Nephron progenitor cell (in vitro differentiated cells): Measurements from ENCODE around the gene GRIK5.
A peak's percentile ranks its signal among the peaks of the same experiment; 100 is the strongest.

Experiments
- DNase-seq: peaks from one replicate; pipeline ENCODE4 v3.0.0; 2021
- H3K27ac Mint-ChIP-seq: 2 replicates; pipeline ENCODE4 v1.8.0; 2021; ENCODE audit warnings: mild to moderate bottlenecking, moderate library complexity, mixed read lengths
- H3K27me3 Mint-ChIP-seq: 2 replicates; pipeline ENCODE4 v1.8.0; 2021; ENCODE audit warnings: mild to moderate bottlenecking, low read depth, mixed read lengths; ENCODE audit not compliant: poor library complexity
- H3K36me3 Mint-ChIP-seq: 2 replicates; pipeline ENCODE4 v1.8.0; 2021; ENCODE audit warnings: low read depth, mixed read lengths
- H3K4me1 Mint-ChIP-seq: 2 replicates; pipeline ENCODE4 v1.8.0; 2021; ENCODE audit warnings: mixed read lengths
- H3K4me3 Mint-ChIP-seq: 2 replicates; pipeline ENCODE4 v1.8.0; 2021; ENCODE audit warnings: mild to moderate bottlenecking, moderate library complexity, mixed read lengths
- H3K9me3 Mint-ChIP-seq: 2 replicates; pipeline ENCODE4 v1.8.0; 2021; ENCODE audit warnings: mild to moderate bottlenecking, moderate library complexity, mixed read lengths
- CTCF ChIP-seq: fragments of 200-600 bp; sonication (generic); IDR thresholded peaks from 2 replicates; pipeline ENCODE4 v1.5.0; 2021; ENCODE audit warnings: antibody characterized with exemption

Gene GRIK5

GRCh38 chr19:42092350-42092749, 22.3 kb upstream of the GRIK5 start:
- Mint-ChIP-seq H3K27ac (no peak overlapping the region), H3K4me3 (no peak overlapping the region), H3K27me3 (peaks cover 34% of the 10 kb centered on the region), H3K4me1 (peaks cover 55% of the 10 kb centered on the region), H3K36me3 (no peaks in the 10 kb centered on the region), H3K9me3 (no peaks in the 10 kb centered on the region)
- TF ChIP-seq CTCF, result peak; percentile 19
- no peak for DNase-seq

GRCh38 chr19:42091742-42092141, 21.7 kb upstream of the GRIK5 start:
- H3K4me3 Mint-ChIP-seq, result no peak overlapping the region
- TF ChIP-seq CTCF, result no peak
- peaks cover 59% of the 10 kb centered on the region for H3K4me1 Mint-ChIP-seq
- H3K27ac Mint-ChIP-seq, result no peak overlapping the region
- no peaks in the 10 kb centered on the region for H3K9me3 Mint-ChIP-seq
- no peaks in the 10 kb centered on the region for H3K36me3 Mint-ChIP-seq
- DNase-seq, result no peak
- H3K27me3 Mint-ChIP-seq, result peaks cover 28% of the 10 kb centered on the region

GRCh38 chr19:42091300-42091699, 21.3 kb upstream of the GRIK5 start:
- no peak for TF ChIP-seq CTCF
- no peaks in the 10 kb centered on the region for H3K36me3 Mint-ChIP-seq
- H3K27me3 Mint-ChIP-seq, result peaks cover 23% of the 10 kb centered on the region
- no peak for DNase-seq
- no peak overlapping the region for H3K27ac Mint-ChIP-seq
- H3K9me3 Mint-ChIP-seq, result no peaks in the 10 kb centered on the region
- H3K4me1 Mint-ChIP-seq, result peaks cover 59% of the 10 kb centered on the region
- H3K4me3 Mint-ChIP-seq, result no peak overlapping the region

- H3K4me1 Mint-ChIP-seq, result peaks cover 64% of the 10 kb centered on the region
- H3K36me3 Mint-ChIP-seq, result no peaks in the 10 kb centered on the region
- no peak for TF ChIP-seq CTCF
- no peak for DNase-seq
- H3K27ac Mint-ChIP-seq, result no peak overlapping the region
- peaks cover 17% of the 10 kb centered on the region for H3K27me3 Mint-ChIP-seq
- no peaks in the 10 kb centered on the region for H3K9me3 Mint-ChIP-seq
- H3K4me3 Mint-ChIP-seq, result no peak overlapping the region
These were observed 20.7 kb upstream of the GRIK5 start for GRCh38 chr19:42090672-42091071.

GRCh38 chr19:42089772-42090171, 19.8 kb upstream of the GRIK5 start:
- H3K4me3 Mint-ChIP-seq, result no peak overlapping the region
- H3K27ac Mint-ChIP-seq, result no peak overlapping the region
- H3K9me3 Mint-ChIP-seq, result no peaks in the 10 kb centered on the region
- H3K4me1 Mint-ChIP-seq, result peaks cover 63% of the 10 kb centered on the region
- no peak for TF ChIP-seq CTCF
- no peak for DNase-seq
- H3K27me3 Mint-ChIP-seq, result peaks cover 11% of the 10 kb centered on the region
- H3K36me3 Mint-ChIP-seq, result peaks cover 5% of the 10 kb centered on the region

GRCh38 chr19:42089191-42089750, 19.3 kb upstream of the GRIK5 start:
- no peak overlapping the region for H3K4me3 Mint-ChIP-seq
- no peak for DNase-seq
- H3K4me1 Mint-ChIP-seq, result peaks cover 58% of the 10 kb centered on the region
- H3K27me3 Mint-ChIP-seq, result peaks cover 8% of the 10 kb centered on the region
- no peaks in the 10 kb centered on the region for H3K9me3 Mint-ChIP-seq
- TF ChIP-seq CTCF, result no peak
- peaks cover 8% of the 10 kb centered on the region for H3K36me3 Mint-ChIP-seq
- peak overlapping the region; percentile 41 for H3K27ac Mint-ChIP-seq
